ENCODE results near the gene KDM4B. TPM values are rescaled to one million over a fixed set of nuclear protein-coding genes. Genes with fewer than 3 reads are reported as not detected.

Gene KDM4B
- total and polyA plus RNA-seq, 4 donors = 3.2 to 19.7 (median 12.9) TPM

- Histone ChIP-seq H3K4me3 (ENCODE audit: low read depth in 1 of 3, low read length in 3 of 3) (no peak overlapping the region), H3K27ac (ENCODE audit: low read depth in 1 of 2, low read length in 2 of 2) (no peak overlapping the region), H3K27me3 (ENCODE audit: control insufficient read depth in 4 of 4, insufficient read depth in 4 of 4, low read length in 3 of 4) (no peaks in the 10 kb centered on the region), H3K4me1 (ENCODE audit: control insufficient read depth in 4 of 4, insufficient read depth in 4 of 4, low read length in 3 of 4) (peaks cover 0 to 3% (median 0%) of the 10 kb centered on the region in 4 donors), H3K9me3 (ENCODE audit: control insufficient read depth in 4 of 4, low read length in 3 of 4) (no peaks in the 10 kb centered on the region), H3K9ac (ENCODE audit: low read depth in 1 of 2, low read length in 2 of 2) (no peak overlapping the region), H3K36me3 (ENCODE audit: control insufficient read depth in 4 of 4, insufficient read depth in 3 of 4, low read depth in 1 of 4, low read length in 3 of 4) (peaks cover 0 to 18% (median 9%) of the 10 kb centered on the region in 4 donors)
- TF ChIP-seq ZBTB33 (IDR thresholded peaks at IDR 0.05) (no peak), FOXA1 (IDR thresholded peaks at IDR 0.05) (no peak), RAD21 (IDR thresholded peaks at IDR 0.05) (no peak), FOXA2 (IDR thresholded peaks at IDR 0.05) (no peak), GABPA (IDR thresholded peaks at IDR 0.05 in 1 of 2, conservative IDR thresholded peaks at IDR 0.05 in 1 of 2) (no peak), CTCF (IDR thresholded peaks at IDR 0.05; ENCODE audit: low read depth, low read length, missing input control) (no peak), RXRA (IDR thresholded peaks at IDR 0.05) (no peak), JUND (IDR thresholded peaks at IDR 0.05) (no peak), EGR1 (IDR thresholded peaks at IDR 0.05; ENCODE audit: low read depth in 2 of 2) (no peak), HNF4A (conservative IDR thresholded peaks at IDR 0.05) (no peak), NR2F2 (IDR thresholded peaks at IDR 0.05) (no peak), SP1 (IDR thresholded peaks at IDR 0.05) (no peak), YY1 (IDR thresholded peaks at IDR 0.05) (no peak), HNF4G (IDR thresholded peaks at IDR 0.05) (no peak), TAF1 (conservative IDR thresholded peaks at IDR 0.05) (no peak), REST (IDR thresholded peaks at IDR 0.05) (no peak)
- TF ChIP-seq, protein P1, sequence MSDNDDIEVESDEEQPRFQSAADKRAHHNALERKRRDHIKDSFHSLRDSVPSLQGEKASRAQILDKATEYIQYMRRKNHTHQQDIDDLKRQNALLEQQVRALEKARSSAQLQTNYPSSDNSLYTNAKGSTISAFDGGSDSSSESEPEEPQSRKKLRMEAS (IDR thresholded peaks at IDR 0.05) = no peak
- TF ChIP-seq, protein P2, sequence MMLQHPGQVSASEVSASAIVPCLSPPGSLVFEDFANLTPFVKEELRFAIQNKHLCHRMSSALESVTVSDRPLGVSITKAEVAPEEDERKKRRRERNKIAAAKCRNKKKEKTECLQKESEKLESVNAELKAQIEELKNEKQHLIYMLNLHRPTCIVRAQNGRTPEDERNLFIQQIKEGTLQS (IDR thresholded peaks at IDR 0.05) = no peak
- no peak for DNase-seq (ENCODE audit: low spot score)
- WGBS = 92% methylated on average over 13 of the region's 13 CpGs
Measured at GRCh38 chr19:5030822-5031221, 61.9 kb downstream of the KDM4B start.
